Uterus (tissue), 4 donors: ENCODE results near the gene KITLG. TPM values are rescaled to one million over a fixed set of nuclear protein-coding genes. Genes with fewer than 3 reads are reported as not detected.

ENCODE experiments used
- DNase-seq, 2 donors: peaks; one replicate each; pipeline ENCODE4 v3.0.0-alpha.2; 2019 to 2020
- H3K27ac ChIP-seq, 2 donors: fragments of 200-600 bp; sonication (generic); 1 replicate in 1 of 2; 2 replicates in 1 of 2; pipeline ENCODE4 v1.5.1; 2016 to 2018
- H3K27me3 ChIP-seq, 2 donors: fragments of 200-600 bp; sonication (generic); one replicate each; pipeline ENCODE4 v1.5.1; 2018 to 2019; ENCODE audit warnings: control low read depth in 1 of 2
- H3K36me3 ChIP-seq, 2 donors: fragments of 200-600 bp; sonication (generic); one replicate each; pipeline ENCODE4 v1.5.1; 2019; ENCODE audit warnings: control low read depth in 1 of 2
- H3K4me1 ChIP-seq, 2 donors: fragments of 200-600 bp; sonication (generic); one replicate each; pipeline ENCODE4 v1.5.1; 2018 to 2019; ENCODE audit warnings: control low read depth in 1 of 2
- H3K4me3 ChIP-seq, 2 donors: fragments of 200-600 bp; sonication (generic); 1 replicate in 1 of 2; 2 replicates in 1 of 2; pipeline ENCODE4 v1.5.1; 2018 to 2019; ENCODE audit warnings: mild to moderate bottlenecking in 1 of 2
- H3K9me3 ChIP-seq, 2 donors: fragments of 200-600 bp; sonication (generic); one replicate each; pipeline ENCODE4 v1.5.1; 2019; ENCODE audit warnings: control low read depth in 1 of 2
- CTCF ChIP-seq, 4 experiments: fragments of 200-600 bp in 2 of 4; fragments of 450-650 bp in 2 of 4; sonication (generic) in 2 of 4; IDR thresholded peaks; one replicate each; pipeline ENCODE4 v1.5.1; 2016 to 2019; ENCODE audit warnings: antibody characterized with exemption in 4 of 4, mild to moderate bottlenecking in 2 of 4, moderate library complexity in 1 of 4
- POLR2A ChIP-seq, 2 donors: fragments of 450-650 bp; IDR thresholded peaks; one replicate each; pipeline ENCODE4 v1.6.1; 2016; ENCODE audit warnings: antibody characterized with exemption in 2 of 2, mild to moderate bottlenecking in 1 of 2, moderate library complexity in 1 of 2
- intact Hi-C: fragments of 100-400 bp; cut with DNase I; formaldehyde crosslinking; loops from one replicate; pipeline ENCODE4 v1.15.1; 2023; ENCODE audit warnings: low total_unique reads
- total RNA-seq, 4 donors: library from RNA; depleted of rRNA in 3 of 4; stranded (reverse); fragments of >200 nt in 3 of 4; gene quantifications; one replicate each; pipeline versions ENCODE4 v1.1.0 to v1.2.4, GENCODE V29; 2014 to 2023
- donor health status: DM: yes; HTN: yes; CAD: no.

The KITLG gene
- total RNA-seq, 4 donors from 2014 or later = 19.0 to 51.2 (median 35.8) TPM

GRCh38 chr12:88507270-88507669 is 73.0 kb downstream of the KITLG start:
- H3K4me1 ChIP-seq = no peaks in the 10 kb centered on the region
- H3K36me3 ChIP-seq = no peaks in the 10 kb centered on the region
- H3K9me3 ChIP-seq = no peaks in the 10 kb centered on the region
- no peaks in the 10 kb centered on the region for H3K27me3 ChIP-seq
- intact Hi-C loops = no loop called here
- no peak for DNase-seq
- H3K27ac ChIP-seq = no peak overlapping the region
- TF ChIP-seq CTCF (IDR thresholded peaks at IDR 0.05) (no peak), POLR2A (IDR thresholded peaks at IDR 0.05) (no peak)
- H3K4me3 ChIP-seq = no peak overlapping the region

- no peaks in the 10 kb centered on the region for H3K9me3 ChIP-seq
- DNase-seq = no peak
- no peak overlapping the region for H3K4me3 ChIP-seq
- no peaks in the 10 kb centered on the region for H3K4me1 ChIP-seq
- intact Hi-C loops = no loop called here
- no peaks in the 10 kb centered on the region for H3K36me3 ChIP-seq
- no peak for TF ChIP-seq CTCF (IDR thresholded peaks at IDR 0.05)
- H3K27ac ChIP-seq = no peak overlapping the region
- H3K27me3 ChIP-seq = no peaks in the 10 kb centered on the region
Observed at GRCh38 chr12:88505696-88506095, 74.6 kb downstream of the KITLG start.

GRCh38 chr12:88503281-88503703 is 77.0 kb downstream of the KITLG start:
- Histone ChIP-seq H3K4me3 (no peak overlapping the region), H3K27ac (no peak overlapping the region), H3K27me3 (no peaks in the 10 kb centered on the region), H3K4me1 (no peaks in the 10 kb centered on the region), H3K36me3 (no peaks in the 10 kb centered on the region), H3K9me3 (no peaks in the 10 kb centered on the region)
- intact Hi-C loops = no loop called here
- DNase-seq = no peak
- TF ChIP-seq CTCF (IDR thresholded peaks at IDR 0.05) (no peak), POLR2A (IDR thresholded peaks at IDR 0.05) (no peak)

- H3K4me3 ChIP-seq = no peak overlapping the region
- no peaks in the 10 kb centered on the region for H3K36me3 ChIP-seq
- no peaks in the 10 kb centered on the region for H3K9me3 ChIP-seq
- TF ChIP-seq CTCF (IDR thresholded peaks at IDR 0.05) (no peak), POLR2A (IDR thresholded peaks at IDR 0.05) (no peak)
- intact Hi-C loops = no loop called here
- DNase-seq = no peak
- no peaks in the 10 kb centered on the region for H3K27me3 ChIP-seq
- H3K4me1 ChIP-seq = no peaks in the 10 kb centered on the region
- H3K27ac ChIP-seq = no peak overlapping the region
Observed at GRCh38 chr12:88501972-88502938, 78.0 kb downstream of the KITLG start.

- Histone ChIP-seq H3K9me3 (no peaks in the 10 kb centered on the region), H3K4me1 (no peaks in the 10 kb centered on the region), H3K36me3 (no peaks in the 10 kb centered on the region), H3K27ac (no peak overlapping the region), H3K4me3 (no peak overlapping the region), H3K27me3 (no peaks in the 10 kb centered on the region)
- no peak for DNase-seq
- intact Hi-C loops = no loop called here
- no peak for TF ChIP-seq CTCF (IDR thresholded peaks at IDR 0.05)
- TF ChIP-seq POLR2A (IDR thresholded peaks at IDR 0.05) = no peak
Observed at GRCh38 chr12:88496891-88497371, 83.3 kb downstream of the KITLG start.
